Lung (tissue), 12 donors: Measurements from ENCODE around the gene ERC2. TPM values are rescaled to one million over a fixed set of nuclear protein-coding genes. Genes with fewer than 3 reads are reported as not detected.

Experiments
- ATAC-seq: fragments of 200-7000 bp; cut with Tn5 transposase; one replicate; pipeline ENCODE4 v1.9.1; 2020; ENCODE audit warnings: moderate number of reproducible peaks; ENCODE audit not compliant: insufficient read depth, low FRiP score
- DNase-seq, 3 donors: peaks; one replicate each; pipeline ENCODE4 v3.0.0-alpha.2; 2013 to 2017
- H3K27ac ChIP-seq, 2 donors: one replicate each; pipeline ENCODE4 v1.5.1; 2013; ENCODE audit warnings: mild to moderate bottlenecking in 2 of 2, moderate library complexity in 2 of 2, control low read depth in 1 of 2, inconsistent platforms in 1 of 2, low read depth in 1 of 2, low read length in 1 of 2
- H3K27me3 ChIP-seq, 3 donors: one replicate each; pipeline ENCODE4 v1.5.1; 2013; ENCODE audit warnings: low read length in 2 of 3; ENCODE audit not compliant: control insufficient read depth in 3 of 3, insufficient read depth in 3 of 3
- H3K36me3 ChIP-seq, 4 donors: one replicate each; pipeline ENCODE4 v1.5.1; 2013; ENCODE audit warnings: low read length in 4 of 4, mild to moderate bottlenecking in 1 of 4, moderate library complexity in 1 of 4; ENCODE audit not compliant: control insufficient read depth in 4 of 4, insufficient read depth in 4 of 4
- H3K4me1 ChIP-seq, 5 donors: one replicate each; pipeline ENCODE4 v1.5.1; 2013; ENCODE audit warnings: low read length in 5 of 5, mild to moderate bottlenecking in 2 of 5, moderate library complexity in 1 of 5; ENCODE audit not compliant: control insufficient read depth in 5 of 5, insufficient read depth in 5 of 5
- H3K4me3 ChIP-seq: one replicate; pipeline ENCODE4 v1.5.1; 2013; ENCODE audit warnings: mild to moderate bottlenecking, control low read depth, moderate library complexity
- H3K9ac ChIP-seq, 2 donors: one replicate each; pipeline ENCODE4 v1.5.1; 2013; ENCODE audit warnings: low read length in 2 of 2, control low read depth in 1 of 2; ENCODE audit not compliant: insufficient read depth in 1 of 2
- H3K9me3 ChIP-seq, 4 donors: one replicate each; pipeline ENCODE4 v1.5.1; 2013; ENCODE audit warnings: low read length in 3 of 4, mild to moderate bottlenecking in 1 of 4, moderate library complexity in 1 of 4; ENCODE audit not compliant: control insufficient read depth in 4 of 4, insufficient read depth in 3 of 4
- CTCF ChIP-seq: IDR thresholded peaks from 2 replicates; pipeline ENCODE4 v1.5.1; 2012; ENCODE audit warnings: mild to moderate bottlenecking; ENCODE audit errors: control extremely low read depth, extremely low read depth
- WGBS, 2 donors: extraction: QIAGEN DNeasy Blood & Tissue Kit; methylation state at CpG; one replicate each; pipeline ENCODE4 v1.1.7; 2013; 5-methylcytosine and 5-hydroxymethylcytosine counted together
- polyA plus RNA-seq, 2 donors: library from polyadenylated mRNA; stranded (reverse); fragments of 200-250 nt; gene quantifications; one replicate each; pipeline ENCODE4 v1.2.1, GENCODE V29; 2013
- total RNA-seq, 2 donors: library from RNA; depleted of rRNA in 1 of 2; stranded (reverse); fragments of >200 nt in 1 of 2; gene quantifications; one replicate each; pipeline ENCODE4 v1.2.1, GENCODE V29; 2014 to 2021
- donor health status: control.
- donor health status: control.
- donor health status: Bipolar disorder and iron deficiency.
- donor health status: healthy.
- donor health status: DM: yes; HTN: yes; CAD: no.

Gene ERC2
- total and polyA plus RNA-seq, 4 donors, result 0.20 to 3.5 (median 0.97) TPM

- Histone ChIP-seq H3K27me3 (peaks cover 0 to 9% (median 2%) of the 10 kb centered on the region in 3 donors), H3K9me3 (peaks cover 0 to 2% (median 0%) of the 10 kb centered on the region in 4 donors), H3K36me3 (no peaks in the 10 kb centered on the region), H3K4me3 (no peak overlapping the region), H3K9ac (no peak overlapping the region), H3K27ac (no peak overlapping the region), H3K4me1 (peaks cover 0 to 4% (median 0%) of the 10 kb centered on the region in 5 donors)
- WGBS, 2 donors, result 85 to 90% methylated on average over 2 of the region's 2 CpGs
- no peak for TF ChIP-seq CTCF
- DNase-seq, result no peak
- ATAC-seq, result no peak
These were observed 826.3 kb downstream of the ERC2 start for GRCh38 chr3:55641964-55642363.

GRCh38 chr3:55639896-55640765 lies 828.1 kb downstream of the ERC2 start:
- Histone ChIP-seq H3K36me3 (no peaks in the 10 kb centered on the region), H3K27ac (no peak overlapping the region), H3K4me1 (no peaks in the 10 kb centered on the region), H3K27me3 (peaks cover 0 to 9% (median 2%) of the 10 kb centered on the region in 3 donors), H3K9ac (no peak overlapping the region), H3K9me3 (peaks cover 0 to 2% (median 0%) of the 10 kb centered on the region in 4 donors), H3K4me3 (no peak overlapping the region)
- 51 to 67% methylated on average over 9 of the region's 9 CpGs for WGBS, 2 donors
- DNase-seq (no peak), ATAC-seq (no peak)
- TF ChIP-seq CTCF, result no peak

GRCh38 chr3:55639143-55639542 lies 829.1 kb downstream of the ERC2 start:
- no peak for ATAC-seq
- 93% methylated on average over 2 of the region's 2 CpGs for WGBS, 2 donors

More at GRCh38 chr3:55639143-55639542, 829.1 kb downstream of the ERC2 start:
- TF ChIP-seq CTCF, result no peak
- H3K27me3 ChIP-seq, result peaks cover 0 to 9% (median under 1%) of the 10 kb centered on the region in 3 donors
- no peak for DNase-seq
- no peak overlapping the region for H3K27ac ChIP-seq
- no peak overlapping the region for H3K9ac ChIP-seq
- H3K4me1 ChIP-seq, result no peaks in the 10 kb centered on the region
- no peak overlapping the region for H3K4me3 ChIP-seq
- H3K9me3 ChIP-seq, result peaks cover 0 to 2% (median 0%) of the 10 kb centered on the region in 4 donors
- H3K36me3 ChIP-seq, result no peaks in the 10 kb centered on the region
